Mesenchymal stem cell (in vitro differentiated cells and primary cell): ENCODE measurements around the gene SOSTDC1. TPM values are rescaled to one million over a fixed set of nuclear protein-coding genes. Genes with fewer than 3 reads are reported as not detected.

Source experiments
- small RNA-seq: library from polyadenylated mRNA; stranded (forward); fragments of <200 nt; extraction: miRNeasy Mini kit (QIAGEN cat#:217004); gene quantifications from one replicate; pipeline ENCODE3, GENCODE V24; 2013; ENCODE audit warnings: low read depth

Gene SOSTDC1

Small RNA genes lying within 50 kb of the gene (small RNA-seq; reads per million reads assigned to genes)
- gene AC005014.3, result not detected
